GM19240 (cell line): ENCODE data around the gene FICD.
"Not testable (repeated sequence)": the region's sequence is repeated elsewhere in the genome, so short reads cannot be mapped to it uniquely, and the experiment has no call there.

Experiments used
- DNase-seq: peaks from one replicate; pipeline ENCODE4 v3.0.0; 2011; ENCODE audit warnings: low spot score; ENCODE audit not compliant: insufficient read length

FICD gene

GRCh38 chr12:108514973-108515814 is at the start of gene FICD:
Gene FICD (plus strand): TSS chr12:108515277. CDS start chr12:108516973, 1,696 bp downstream.
- peak; percentile 86 for DNase-seq

- DNase-seq = no peak
Observed at GRCh38 chr12:108465417-108465816, 49.7 kb upstream of the FICD start.

GRCh38 chr12:108468196-108468968 is 46.7 kb upstream of the FICD start:
- DNase-seq = peak; percentile 22

GRCh38 chr12:108473400-108474055 is 41.5 kb upstream of the FICD start:
- no peak for DNase-seq

GRCh38 chr12:108475396-108475795 is 39.7 kb upstream of the FICD start:
- DNase-seq = no peak

GRCh38 chr12:108477055-108477880 is 37.8 kb upstream of the FICD start:
- DNase-seq = no peak

GRCh38 chr12:108477881-108478259 is 37.2 kb upstream of the FICD start:
- no peak for DNase-seq

GRCh38 chr12:108478611-108479206 is 36.4 kb upstream of the FICD start:
- DNase-seq = no peak

GRCh38 chr12:108479364-108480070 is 35.6 kb upstream of the FICD start:
- DNase-seq = no peak

- no peak for DNase-seq
Observed at GRCh38 chr12:108482717-108483212, 32.3 kb upstream of the FICD start.

- DNase-seq = no peak
Observed at GRCh38 chr12:108483213-108484059, 31.6 kb upstream of the FICD start.

GRCh38 chr12:108484431-108484830 is 30.6 kb upstream of the FICD start:
- DNase-seq = no peak

GRCh38 chr12:108484845-108485244 is 30.2 kb upstream of the FICD start:
- DNase-seq = no peak

- DNase-seq = not testable (repeated sequence)
Observed at GRCh38 chr12:108485371-108485770, 29.7 kb upstream of the FICD start.

GRCh38 chr12:108487029-108487428 is 28.0 kb upstream of the FICD start:
- not testable (repeated sequence) for DNase-seq

- no peak for DNase-seq
Observed at GRCh38 chr12:108491256-108491655, 23.8 kb upstream of the FICD start.

- DNase-seq = no peak
Observed at GRCh38 chr12:108495054-108495453, 20.0 kb upstream of the FICD start.

- no peak for DNase-seq
Observed at GRCh38 chr12:108495823-108496579, 19.1 kb upstream of the FICD start.
